GM13976 (cell line): ENCODE data around the gene ATXN10.
"Not testable (repeated sequence)": the region's sequence is repeated elsewhere in the genome, so short reads cannot be mapped to it uniquely, and the experiment has no call there.

ENCODE experiments used
- DNase-seq: peaks from one replicate; pipeline ENCODE4 v3.0.0; 2012; ENCODE audit warnings: low spot score
- CTCF ChIP-seq: IDR thresholded peaks from 2 replicates; pipeline ENCODE4 v1.5.1; 2012; ENCODE audit warnings: borderline replicate concordance, mild to moderate bottlenecking; ENCODE audit not compliant: insufficient read depth; ENCODE audit errors: extremely low read depth, missing control alignments, control extremely low read depth
- in situ Hi-C: fragments of 300-500 bp; cut with MboI; formaldehyde crosslinking; loops from one replicate; pipeline ENCODE4 v1.12.0; 2022; ENCODE audit warnings: low sequenced_read_pairs, mixed read lengths, inconsistent platforms; ENCODE audit not compliant: unreplicated experiment

Gene ATXN10

GRCh38 chr22:45793892-45794291 lies 122.3 kb downstream of the ATXN10 start:
- no peak for TF ChIP-seq CTCF
- in situ Hi-C loops, result no loop called here
- no peak for DNase-seq

GRCh38 chr22:45796009-45796408 lies 124.4 kb downstream of the ATXN10 start:
- in situ Hi-C loops, DNase-seq: not testable (repeated sequence)

GRCh38 chr22:45799291-45799690 lies 127.7 kb downstream of the ATXN10 start:
- no peak for TF ChIP-seq CTCF
- in situ Hi-C loops, result no loop called here
- DNase-seq, result no peak

- DNase-seq, result no peak
- no peak for TF ChIP-seq CTCF
- in situ Hi-C loops, result no loop called here
These were observed 130.4 kb downstream of the ATXN10 start for GRCh38 chr22:45802054-45802453.

- TF ChIP-seq CTCF, result no peak
- no peak for DNase-seq
- in situ Hi-C loops, result no loop called here
These were observed 132.8 kb downstream of the ATXN10 start for GRCh38 chr22:45804319-45804985.

- TF ChIP-seq CTCF, result no peak
- no peak for DNase-seq
- in situ Hi-C loops, result no loop called here
These were observed 133.3 kb downstream of the ATXN10 start for GRCh38 chr22:45804986-45805325.

GRCh38 chr22:45805413-45805812 lies 133.8 kb downstream of the ATXN10 start:
- DNase-seq, result no peak
- in situ Hi-C loops, result no loop called here
- TF ChIP-seq CTCF, result no peak
